ENCODE data around the gene METRN.

- TF ChIP-seq TAF1 (IDR thresholded peaks at IDR 0.05; ENCODE audit: borderline replicate concordance, insufficient read depth, low read length), result no peak
- TF ChIP-seq, protein P1, sequence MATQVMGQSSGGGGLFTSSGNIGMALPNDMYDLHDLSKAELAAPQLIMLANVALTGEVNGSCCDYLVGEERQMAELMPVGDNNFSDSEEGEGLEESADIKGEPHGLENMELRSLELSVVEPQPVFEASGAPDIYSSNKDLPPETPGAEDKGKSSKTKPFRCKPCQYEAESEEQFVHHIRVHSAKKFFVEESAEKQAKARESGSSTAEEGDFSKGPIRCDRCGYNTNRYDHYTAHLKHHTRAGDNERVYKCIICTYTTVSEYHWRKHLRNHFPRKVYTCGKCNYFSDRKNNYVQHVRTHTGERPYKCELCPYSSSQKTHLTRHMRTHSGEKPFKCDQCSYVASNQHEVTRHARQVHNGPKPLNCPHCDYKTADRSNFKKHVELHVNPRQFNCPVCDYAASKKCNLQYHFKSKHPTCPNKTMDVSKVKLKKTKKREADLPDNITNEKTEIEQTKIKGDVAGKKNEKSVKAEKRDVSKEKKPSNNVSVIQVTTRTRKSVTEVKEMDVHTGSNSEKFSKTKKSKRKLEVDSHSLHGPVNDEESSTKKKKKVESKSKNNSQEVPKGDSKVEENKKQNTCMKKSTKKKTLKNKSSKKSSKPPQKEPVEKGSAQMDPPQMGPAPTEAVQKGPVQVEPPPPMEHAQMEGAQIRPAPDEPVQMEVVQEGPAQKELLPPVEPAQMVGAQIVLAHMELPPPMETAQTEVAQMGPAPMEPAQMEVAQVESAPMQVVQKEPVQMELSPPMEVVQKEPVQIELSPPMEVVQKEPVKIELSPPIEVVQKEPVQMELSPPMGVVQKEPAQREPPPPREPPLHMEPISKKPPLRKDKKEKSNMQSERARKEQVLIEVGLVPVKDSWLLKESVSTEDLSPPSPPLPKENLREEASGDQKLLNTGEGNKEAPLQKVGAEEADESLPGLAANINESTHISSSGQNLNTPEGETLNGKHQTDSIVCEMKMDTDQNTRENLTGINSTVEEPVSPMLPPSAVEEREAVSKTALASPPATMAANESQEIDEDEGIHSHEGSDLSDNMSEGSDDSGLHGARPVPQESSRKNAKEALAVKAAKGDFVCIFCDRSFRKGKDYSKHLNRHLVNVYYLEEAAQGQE (IDR thresholded peaks at IDR 0.05; ENCODE audit: insufficient read depth in 1 of 2, low read depth in 2 of 2, low read length in 2 of 2), result no peak
Measured at GRCh38 chr16:668519-669171, 46.3 kb upstream of the METRN start.
